GM18858 (cell line): ENCODE data around the gene TBCE.
"Not testable (repeated sequence)": the region's sequence is repeated elsewhere in the genome, so short reads cannot be mapped to it uniquely, and the experiment has no call there.

Experiments used
- ATAC-seq: cut with Tn5 transposase; IDR thresholded peaks from one replicate; pipeline ENCODE4 v1.9.1; 2021; ENCODE audit not compliant: unreplicated experiment

The TBCE gene

DNA sequence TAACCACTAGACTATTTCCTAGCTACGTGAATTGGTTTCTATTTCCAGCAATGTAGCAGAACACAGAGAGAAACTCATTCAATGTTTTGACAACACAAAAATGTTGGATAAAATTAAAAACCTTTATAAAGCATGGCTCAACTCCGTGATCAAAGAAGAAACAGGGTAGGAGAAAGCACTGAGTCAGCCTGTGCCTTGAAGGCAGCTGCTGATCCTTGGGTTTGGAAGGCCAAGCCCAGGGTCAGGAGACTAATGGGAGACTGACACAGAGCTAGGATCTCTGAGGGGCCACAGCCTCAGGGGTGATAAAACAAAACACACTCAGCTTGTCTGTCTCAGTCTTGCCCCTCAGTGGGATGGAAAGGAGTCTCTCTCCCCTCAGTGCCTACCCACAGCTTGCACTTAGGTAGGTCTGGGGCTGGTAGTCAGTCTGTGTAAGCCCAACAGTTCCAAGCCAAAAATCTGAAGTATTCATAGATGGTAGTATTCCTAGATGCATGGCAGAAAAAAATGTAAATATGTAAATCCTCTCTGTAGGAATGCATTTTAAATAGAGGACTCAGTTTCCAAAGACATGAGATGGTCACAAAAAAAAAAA lies 83.8 kb downstream of the TBCE start:
- ATAC-seq, result no peak

DNA sequence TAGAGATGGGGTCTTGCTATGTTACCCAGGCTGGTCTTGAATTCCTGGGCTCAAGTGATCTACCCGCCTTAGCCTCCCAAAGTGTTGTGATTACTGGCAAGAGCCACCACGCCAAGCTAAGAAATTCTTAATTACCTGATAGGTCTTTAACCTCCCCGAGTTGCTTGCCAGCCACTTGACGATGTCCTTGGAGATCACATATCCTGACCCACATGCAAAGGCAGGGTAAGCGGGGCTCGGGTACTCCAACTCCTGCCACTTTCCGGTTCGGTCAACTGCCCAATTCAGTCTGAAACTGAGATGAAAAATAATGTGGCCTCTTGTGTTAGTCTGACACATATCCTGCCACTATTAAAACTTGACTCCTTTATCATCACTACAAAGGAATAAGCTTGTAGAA lies 86.8 kb downstream of the TBCE start:
- ATAC-seq, result no peak

DNA sequence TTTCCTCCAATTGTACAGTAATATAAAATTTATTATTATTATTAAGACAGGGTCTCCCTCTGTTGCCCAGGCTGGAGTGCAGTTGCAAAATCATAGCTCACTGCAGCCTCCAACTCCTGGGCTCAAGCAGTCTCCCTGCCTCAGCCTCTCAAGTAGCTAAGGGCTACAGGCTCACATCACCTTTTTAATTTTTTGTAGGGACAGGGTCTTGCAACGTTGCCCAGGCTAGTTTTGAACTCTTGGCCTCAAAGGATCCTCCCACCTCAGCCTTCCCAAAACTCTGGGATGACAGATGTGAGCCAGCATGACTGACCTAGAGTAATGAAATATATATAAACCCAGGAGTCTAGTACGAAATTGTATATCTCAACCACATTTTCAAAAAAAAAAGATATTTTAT lies 87.9 kb downstream of the TBCE start:
- no peak for ATAC-seq

DNA sequence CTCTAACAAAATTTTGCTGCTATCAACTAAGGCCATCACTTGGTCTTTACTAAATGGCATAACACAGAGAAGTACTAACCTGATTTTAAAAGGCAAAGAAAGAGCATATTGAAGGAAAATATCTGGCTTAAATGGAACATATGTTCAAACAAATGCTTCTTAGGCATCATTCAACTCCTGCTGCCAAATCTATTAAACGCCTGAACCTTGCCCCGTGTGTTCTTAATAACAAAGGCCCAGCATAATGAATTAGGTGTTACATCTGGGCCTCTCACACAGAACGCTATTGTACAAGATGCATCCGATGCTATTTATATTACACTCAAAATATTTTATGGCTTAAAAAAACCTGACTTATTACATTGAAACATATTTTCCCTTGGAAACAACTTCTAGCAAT lies 88.6 kb downstream of the TBCE start:
- ATAC-seq, result no peak

- not testable (repeated sequence) for ATAC-seq
These were observed 90.6 kb downstream of the TBCE start for GRCh38 chr1:235457856-235458255.

GRCh38 chr1:235460770-235461169 lies 93.5 kb downstream of the TBCE start:
- no peak for ATAC-seq

DNA sequence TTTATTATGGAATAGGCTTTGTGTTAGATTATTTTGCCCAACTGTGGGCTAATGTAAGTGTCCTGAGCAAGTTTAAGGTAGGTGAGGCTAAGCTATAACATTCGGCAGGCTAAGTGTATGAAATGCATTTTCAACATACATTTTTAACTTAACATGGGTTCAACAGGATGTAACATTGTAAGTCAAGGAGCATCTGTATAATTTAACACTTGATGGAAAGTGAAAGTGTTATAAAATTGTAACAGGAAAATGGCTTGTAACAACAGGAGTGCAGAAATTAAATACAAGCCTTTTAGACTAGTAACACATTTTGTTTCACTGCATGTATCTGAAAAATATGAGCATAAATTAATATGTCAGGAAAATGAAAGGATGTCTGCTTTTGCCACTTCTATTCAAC lies 94.7 kb downstream of the TBCE start:
- no peak for ATAC-seq

- not testable (repeated sequence) for ATAC-seq
These were observed 95.6 kb downstream of the TBCE start for GRCh38 chr1:235462832-235463231.

DNA sequence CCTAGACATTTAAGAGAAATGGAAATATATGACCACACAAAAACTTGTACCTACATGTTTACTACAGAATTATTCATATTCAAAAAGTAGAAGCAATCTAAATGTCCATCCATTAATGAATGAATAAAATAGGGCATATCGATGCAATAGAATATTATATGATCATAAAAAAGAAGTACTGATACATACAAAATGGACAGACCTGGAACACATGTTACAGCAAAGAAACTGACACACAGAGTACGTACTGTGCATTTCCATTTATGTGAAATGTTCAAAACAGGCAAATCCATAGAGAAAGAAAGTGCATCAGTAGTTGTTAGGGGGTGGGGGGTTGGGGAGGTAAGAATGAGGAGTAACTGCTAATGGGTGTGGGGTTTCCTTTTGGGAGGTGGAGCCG lies 97.8 kb downstream of the TBCE start:
- no peak for ATAC-seq

DNA sequence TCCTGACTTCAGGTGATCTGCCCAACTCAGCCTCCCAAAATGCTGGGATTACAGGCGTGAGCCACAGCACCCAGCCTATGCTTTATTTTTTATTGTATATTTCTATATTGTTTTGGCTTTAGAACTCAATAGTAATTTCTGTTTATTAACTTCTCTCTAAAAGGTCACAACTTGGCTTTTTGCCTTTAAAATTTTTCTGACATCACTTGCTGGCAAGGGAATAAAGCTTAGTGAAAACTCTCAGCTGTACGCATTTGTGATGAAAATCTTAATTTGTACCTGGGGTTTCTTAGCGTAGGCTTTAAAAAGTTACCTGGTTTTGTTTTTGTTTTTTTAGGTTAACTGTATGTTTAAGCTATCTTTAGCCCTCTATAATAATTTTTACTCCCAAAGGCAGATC lies 100.8 kb downstream of the TBCE start:
- no peak for ATAC-seq

GRCh38 chr1:235468970-235469369 lies 101.7 kb downstream of the TBCE start:
- ATAC-seq, result no peak

GRCh38 chr1:235469897-235470296 lies 102.7 kb downstream of the TBCE start:
- not testable (repeated sequence) for ATAC-seq

- ATAC-seq, result no peak
These were observed 103.7 kb downstream of the TBCE start for GRCh38 chr1:235470741-235471439.

DNA sequence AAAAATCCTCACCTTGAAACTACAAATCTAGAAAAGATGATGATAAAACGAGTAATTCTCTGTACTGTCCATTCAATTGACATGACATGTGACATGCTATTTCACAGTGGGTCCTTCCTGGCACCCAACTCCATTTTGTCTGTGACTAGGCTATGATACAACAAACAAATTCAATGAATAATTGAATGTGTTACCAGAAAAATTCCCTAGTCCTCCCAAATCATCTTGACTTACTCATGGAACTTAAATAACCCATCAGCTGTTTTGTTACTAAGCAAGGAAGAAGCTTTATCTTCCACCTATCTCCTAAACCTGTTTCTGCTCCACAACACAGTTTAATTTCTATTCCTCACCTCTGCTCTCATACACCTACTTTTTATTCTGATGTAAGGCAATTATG lies 106.6 kb downstream of the TBCE start:
- no peak for ATAC-seq

- ATAC-seq, result no peak
These were observed 115.9 kb downstream of the TBCE start for GRCh38 chr1:235483090-235483489.

GRCh38 chr1:235485558-235485957 lies 118.3 kb downstream of the TBCE start:
- ATAC-seq, result no peak

DNA sequence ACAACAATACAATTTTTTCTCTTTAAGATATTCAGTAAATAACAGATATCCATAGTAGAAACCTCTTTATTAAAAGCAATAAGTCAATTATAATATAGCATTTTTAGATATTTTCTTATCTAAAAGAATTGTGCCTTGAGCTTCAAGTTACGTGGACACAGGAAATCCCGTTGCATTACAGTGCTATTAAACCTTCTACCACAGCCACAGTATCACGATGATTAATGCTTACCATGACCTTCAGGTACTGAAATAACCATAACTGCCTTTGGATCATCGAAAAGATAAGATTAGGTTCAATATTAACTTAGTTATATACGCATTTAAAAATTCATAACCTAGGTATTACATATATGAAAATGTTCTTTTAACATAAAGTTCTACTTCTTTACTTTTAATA lies 119.1 kb downstream of the TBCE start:
- ATAC-seq, result no peak

DNA sequence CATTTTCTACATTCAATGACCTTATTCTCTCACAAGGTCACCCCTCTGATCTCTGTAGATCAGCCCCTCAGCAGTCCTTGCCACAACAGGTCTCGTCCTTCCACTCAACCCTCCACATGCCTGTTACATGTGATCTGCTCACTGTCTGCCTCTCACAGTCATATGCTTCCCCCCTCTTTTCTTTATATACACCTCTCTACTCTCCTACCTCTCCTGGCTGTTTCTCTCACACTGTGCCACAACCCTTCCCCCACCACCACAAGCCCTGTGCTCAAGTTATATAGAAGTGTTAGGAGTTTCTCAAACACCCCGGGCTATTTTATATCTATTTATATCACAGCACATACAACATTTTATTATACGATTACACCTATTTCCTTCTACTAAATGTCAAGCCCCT lies 124.4 kb downstream of the TBCE start:
- ATAC-seq, result no peak

DNA sequence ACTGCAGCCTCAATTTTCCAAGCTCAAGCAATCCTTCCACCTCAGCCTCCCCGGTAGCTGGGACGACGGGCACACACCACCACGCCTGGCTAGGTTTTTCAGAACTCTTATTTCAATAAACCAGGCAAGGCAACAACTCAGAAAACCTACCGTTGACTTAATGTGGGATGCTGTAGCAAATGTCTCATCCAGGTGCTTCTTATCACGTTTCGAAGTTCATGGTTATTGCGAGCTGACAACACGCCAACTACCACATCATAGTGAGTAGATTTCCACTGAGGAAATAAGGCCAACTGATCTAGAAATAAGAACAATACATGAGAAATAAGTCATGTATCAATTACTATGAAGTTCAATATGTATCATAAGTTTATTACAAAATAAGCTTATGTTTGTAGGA lies 127.3 kb downstream of the TBCE start:
- no peak for ATAC-seq

- ATAC-seq, result no peak
These were observed 127.8 kb downstream of the TBCE start for GRCh38 chr1:235495030-235495429.

GRCh38 chr1:235495551-235495950 lies 128.3 kb downstream of the TBCE start:
- no peak for ATAC-seq

DNA sequence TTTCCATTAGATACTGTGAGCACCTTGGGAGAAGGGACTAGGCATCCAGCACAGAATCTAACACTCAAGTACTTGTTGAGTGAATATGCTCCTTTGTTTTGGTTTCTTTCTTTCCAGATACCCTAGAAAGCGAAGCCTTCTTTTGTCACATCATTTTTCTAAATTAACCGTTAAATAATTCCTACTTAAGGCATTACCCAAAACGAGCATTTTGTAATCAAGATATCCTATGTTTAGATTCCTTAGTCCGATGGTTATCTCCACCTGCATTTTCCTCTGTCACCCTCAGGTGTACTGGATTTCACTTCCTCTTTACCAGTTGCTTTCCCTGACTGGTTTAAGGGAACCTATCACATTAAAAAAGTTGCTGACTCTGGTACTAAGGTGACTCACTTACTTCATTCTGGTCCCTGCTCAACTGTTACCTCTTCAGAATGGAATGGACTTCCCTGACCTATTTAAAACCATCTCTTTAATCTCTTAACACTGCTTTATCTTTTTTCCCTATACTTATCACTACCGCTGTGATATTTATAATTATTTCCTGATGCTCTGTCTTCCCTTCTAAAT lies 133.8 kb downstream of the TBCE start:
- no peak for ATAC-seq
